NCI-H82 treated with DMSO at 0.1 percent for 48 hours (cell line): ENCODE measurements around the gene ZNF672.
A peak's percentile ranks its signal among the peaks of the same experiment; 100 is the strongest.

Source experiments
- DNase-seq: peaks from one replicate; lab custom pipeline; 2025; ENCODE audit not compliant: unreplicated experiment; lab: John Stamatoyannopoulos, UW

ZNF672 gene

DNA sequence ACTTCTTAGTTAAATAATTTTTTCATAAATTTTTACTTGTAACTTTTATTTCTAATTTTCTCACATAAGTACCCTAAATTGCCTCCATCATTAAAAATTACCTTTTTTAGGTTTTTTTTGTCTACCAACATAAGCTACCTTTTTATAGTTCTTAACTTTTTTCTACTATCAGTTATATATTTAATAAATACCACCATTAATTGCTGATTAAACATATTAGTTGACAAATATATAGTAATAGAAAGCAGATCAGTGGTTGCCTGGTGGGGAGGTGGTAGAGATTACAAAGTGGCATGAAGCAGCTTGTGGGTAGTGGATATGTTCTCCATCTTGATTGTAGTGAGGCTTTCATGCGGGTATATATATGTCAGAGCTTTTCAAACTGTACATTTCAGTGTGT lies 6.2 kb upstream of the ZNF672 start:
- no peak for DNase-seq

- no peak for DNase-seq
These were observed 3.6 kb upstream of the ZNF672 start for GRCh38 chr1:248834343-248834940.

- DNase-seq = no peak
These were observed 811 bp upstream of the ZNF672 start for GRCh38 chr1:248837045-248837780.

DNA sequence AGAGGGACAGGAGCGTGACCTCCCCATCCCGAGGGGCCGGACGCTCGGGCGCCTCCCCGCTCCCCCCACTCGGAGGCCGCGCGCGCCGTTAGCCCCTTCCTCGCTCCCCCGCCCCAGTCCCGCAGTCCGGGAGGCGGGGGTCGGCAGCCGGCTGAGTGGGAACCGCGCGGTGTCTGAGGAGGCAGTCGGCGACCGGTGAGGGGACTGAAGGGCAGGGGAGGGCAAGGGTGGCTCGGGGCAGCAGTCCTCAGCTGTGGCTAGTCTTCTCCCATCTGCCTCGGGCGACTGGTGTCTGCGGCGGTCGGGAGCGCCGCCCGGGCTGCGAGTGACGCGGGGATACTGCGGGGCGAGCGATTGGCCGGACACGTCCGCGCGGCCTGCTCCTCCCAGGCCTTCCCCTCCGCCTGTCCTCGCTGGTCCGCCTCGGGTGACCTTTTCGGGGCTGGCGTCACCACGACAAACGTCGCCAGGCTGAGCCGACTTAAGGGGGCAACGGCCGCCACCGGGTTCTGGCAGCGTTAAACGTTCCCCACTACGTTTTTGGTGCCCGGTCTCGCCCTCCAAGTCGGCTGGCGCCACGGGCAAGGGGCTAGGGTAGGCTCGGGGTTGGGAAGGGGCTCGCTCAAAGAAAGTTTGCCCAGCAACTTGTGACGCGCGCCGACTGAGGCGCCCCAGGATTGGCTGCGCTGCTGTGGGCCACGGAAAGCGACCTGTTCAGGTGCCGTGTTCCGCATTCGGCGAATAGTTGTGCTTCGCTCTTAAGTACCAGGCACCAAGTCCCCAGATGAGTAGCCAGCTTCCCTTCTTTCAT lies 538 bp downstream of the ZNF672 start:
- DNase-seq = peak; percentile 81

DNA sequence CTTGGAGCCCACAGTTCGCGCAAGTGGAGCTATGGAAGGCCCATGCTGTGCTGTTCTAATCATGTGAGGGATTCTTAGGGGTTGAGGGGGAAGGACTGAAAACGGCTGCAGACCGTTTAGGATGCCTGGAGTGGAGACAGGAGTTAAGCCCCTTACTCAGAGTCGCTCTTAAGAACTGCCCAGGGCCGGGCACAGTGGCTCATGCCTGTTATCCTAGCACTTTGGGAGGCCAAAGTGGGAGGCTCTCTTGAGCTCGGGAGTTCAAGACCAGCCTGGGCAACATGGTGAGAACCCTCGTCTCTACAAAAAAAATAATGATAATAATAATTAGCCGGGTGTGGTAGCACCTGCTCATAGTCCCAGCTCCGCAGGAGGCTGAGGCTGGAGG lies 1.1 kb downstream of the ZNF672 start:
- peak; percentile 81 for DNase-seq

- DNase-seq = no peak
These were observed 2.9 kb downstream of the ZNF672 start for GRCh38 chr1:248840946-248841345.

GRCh38 chr1:248841702-248842395 lies 3.8 kb downstream of the ZNF672 start:
- DNase-seq = no peak

DNA sequence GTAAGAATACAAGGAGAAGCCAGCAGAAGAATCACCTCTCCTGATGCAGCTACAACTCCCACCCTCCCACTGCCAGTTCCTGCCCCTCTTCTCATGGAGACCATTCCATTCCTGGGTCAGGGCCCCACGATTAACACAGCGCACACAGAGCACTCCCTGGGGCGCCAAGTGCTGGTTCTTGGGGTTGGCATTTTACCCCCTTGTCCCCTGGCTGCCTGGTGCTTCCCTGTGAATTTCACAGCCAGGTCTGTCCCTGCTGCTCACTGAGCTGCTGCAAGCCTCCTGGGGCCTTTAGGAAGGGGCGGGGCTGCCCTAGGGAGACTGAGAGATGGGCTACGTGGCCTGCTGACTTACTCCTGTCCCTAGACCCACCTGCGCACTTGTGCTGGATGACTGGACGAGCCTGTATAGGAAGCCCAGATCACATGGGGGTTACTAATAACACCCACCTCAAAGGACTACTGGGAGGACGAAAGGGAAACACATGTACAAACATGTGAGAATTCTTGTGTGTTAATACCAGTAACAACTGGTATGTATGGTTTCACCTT lies 4.8 kb downstream of the ZNF672 start:
- no peak for DNase-seq

DNA sequence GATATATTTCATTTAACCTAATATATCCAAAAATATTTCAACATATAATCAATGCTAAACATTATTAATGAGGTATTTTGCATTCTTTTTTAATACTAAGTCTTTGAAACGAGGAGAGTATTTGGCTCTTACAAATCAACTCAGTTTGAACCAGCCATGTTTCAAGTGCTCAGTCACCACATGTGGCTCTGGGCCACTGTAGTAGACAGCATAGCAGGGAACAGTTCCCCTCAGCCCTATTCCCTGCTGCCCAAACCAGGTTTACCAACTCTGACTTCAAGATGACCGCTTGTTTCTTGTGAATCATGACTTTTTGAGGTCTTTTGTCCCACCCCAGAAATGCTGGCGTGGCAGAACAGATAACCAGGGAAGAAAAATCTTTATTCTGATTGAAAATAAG lies 5.7 kb downstream of the ZNF672 start:
- no peak for DNase-seq

- DNase-seq = no peak
These were observed 6.5 kb downstream of the ZNF672 start for GRCh38 chr1:248844526-248844925.

DNA sequence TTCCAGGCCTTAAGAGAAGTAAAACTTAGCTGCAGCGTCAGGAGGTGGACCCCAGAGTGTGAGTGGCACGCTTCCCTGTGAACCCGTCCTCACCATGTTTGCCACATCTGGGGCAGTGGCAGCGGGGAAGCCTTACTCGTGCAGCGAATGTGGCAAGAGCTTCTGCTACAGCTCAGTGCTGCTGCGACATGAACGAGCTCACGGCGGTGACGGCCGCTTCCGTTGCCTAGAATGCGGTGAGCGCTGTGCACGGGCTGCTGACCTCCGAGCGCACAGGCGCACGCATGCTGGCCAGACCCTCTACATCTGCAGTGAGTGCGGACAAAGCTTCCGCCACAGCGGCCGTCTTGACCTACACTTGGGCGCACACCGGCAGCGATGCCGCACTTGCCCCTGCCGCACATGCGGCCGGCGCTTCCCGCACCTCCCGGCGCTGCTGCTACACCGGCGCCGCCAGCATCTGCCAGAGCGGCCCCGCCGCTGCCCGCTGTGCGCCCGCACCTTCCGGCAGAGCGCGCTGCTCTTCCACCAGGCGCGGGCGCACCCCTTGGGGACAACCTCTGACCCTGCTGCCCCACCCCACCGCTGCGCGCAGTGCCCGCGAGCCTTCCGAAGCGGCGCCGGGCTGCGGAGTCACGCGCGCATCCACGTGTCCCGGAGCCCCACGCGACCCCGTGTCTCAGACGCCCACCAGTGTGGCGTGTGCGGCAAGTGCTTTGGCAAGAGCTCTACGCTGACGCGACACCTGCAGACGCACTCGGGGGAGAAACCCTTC lies 9.3 kb downstream of the ZNF672 start:
- no peak for DNase-seq

- no peak for DNase-seq
These were observed 10.0 kb downstream of the ZNF672 start for GRCh38 chr1:248847956-248848561.

- no peak for DNase-seq
These were observed 10.6 kb downstream of the ZNF672 start for GRCh38 chr1:248848602-248849001.

DNA sequence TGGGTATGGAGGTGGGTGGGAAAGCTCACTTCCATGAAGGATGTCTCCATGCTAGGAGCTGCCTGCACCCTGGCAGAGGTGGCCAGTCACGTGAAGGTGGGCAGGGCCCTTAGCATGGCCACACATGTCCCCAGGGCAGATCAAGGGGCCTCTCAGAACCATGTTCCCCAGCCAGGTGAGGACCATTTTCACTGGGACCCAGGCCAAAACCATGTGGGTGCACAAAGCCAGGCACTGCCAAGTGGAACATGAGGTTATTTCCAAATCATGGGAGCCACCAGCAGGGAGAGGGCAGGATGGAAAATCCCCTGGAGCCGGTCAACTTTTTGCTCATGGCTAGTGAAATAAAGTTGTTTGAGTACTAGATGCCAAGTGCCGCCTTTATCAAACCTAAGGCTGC lies 11.1 kb downstream of the ZNF672 start:
- DNase-seq = no peak

- no peak for DNase-seq
These were observed 11.6 kb downstream of the ZNF672 start for GRCh38 chr1:248849637-248850036.

DNA sequence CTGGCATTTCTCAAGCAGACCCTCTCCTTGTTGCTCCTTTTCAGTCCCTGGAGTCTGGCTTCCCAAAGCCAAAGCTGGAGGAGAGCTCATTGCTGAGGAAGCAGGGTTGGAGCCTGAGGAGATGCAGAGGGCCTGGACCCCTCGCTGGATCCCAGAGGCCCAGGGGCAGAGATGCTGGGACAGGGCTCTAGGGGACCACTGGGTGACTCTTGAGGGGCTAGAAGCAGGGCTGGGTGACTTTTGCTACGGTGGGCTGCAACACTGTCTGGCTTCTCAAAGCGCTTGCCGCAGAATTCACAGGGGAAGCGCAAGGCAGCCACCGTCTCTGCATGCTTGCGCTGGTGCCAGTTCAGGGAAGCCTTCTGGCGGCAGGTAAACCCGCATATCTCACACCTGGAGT lies 12.1 kb downstream of the ZNF672 start:
- DNase-seq = no peak

DNA sequence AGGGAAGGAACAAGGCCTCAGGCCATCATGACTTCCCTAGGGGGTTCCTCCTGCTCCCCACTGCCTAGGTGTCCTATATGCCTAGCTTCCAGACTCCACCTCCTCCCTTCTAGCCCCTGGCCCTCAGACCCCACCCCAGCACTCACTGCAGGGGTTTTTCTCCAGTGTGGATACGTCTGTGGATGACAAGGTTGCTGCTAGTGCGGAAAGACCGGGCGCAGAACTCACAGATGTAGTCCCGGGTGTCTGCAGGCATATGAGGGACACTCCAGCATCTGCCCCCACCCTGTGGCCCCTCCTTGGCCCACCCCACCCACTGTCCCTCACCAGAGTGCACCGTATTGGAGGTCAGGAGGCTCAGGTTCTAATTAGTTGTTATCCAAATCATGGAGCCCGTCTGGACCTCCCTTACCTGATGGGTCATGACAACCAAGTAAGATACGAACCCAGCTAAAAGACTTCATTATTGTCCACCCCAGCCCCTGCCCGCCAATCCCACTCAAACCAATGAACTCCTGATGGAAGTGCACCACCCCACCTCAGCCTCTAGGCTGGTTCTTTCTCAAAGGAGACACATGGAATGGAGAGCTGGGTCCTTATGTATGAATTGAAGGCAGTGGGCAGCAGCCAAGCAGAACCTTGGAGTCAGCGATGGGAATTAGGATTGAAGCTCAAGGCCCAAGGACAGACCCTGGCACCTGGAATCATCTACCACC lies 12.7 kb downstream of the ZNF672 start:
- DNase-seq = no peak

DNA sequence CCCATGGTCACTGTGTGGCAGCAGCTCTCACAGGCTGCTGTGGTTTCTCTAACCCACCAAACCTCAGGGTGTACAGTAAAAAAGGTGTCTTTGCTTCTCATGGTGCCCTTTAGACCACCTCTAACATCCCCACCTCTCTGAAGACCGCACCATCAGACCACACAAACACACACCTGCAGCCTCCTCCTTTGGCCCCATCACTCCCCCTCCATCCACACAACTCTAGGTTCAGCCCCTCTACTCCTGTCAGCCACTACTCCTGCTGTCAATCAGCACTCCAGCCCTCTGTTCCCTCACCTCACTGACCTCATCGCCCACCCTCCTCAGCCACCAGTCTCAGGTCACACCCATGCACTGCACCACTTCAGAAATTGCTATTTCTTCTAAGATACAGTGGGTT lies 13.4 kb downstream of the ZNF672 start:
- DNase-seq = no peak
